H1 (cell line): ENCODE measurements around the gene CCDC159. TPM values are rescaled to one million over a fixed set of nuclear protein-coding genes. Genes with fewer than 3 reads are reported as not detected.

Source experiments
- BACH1 ChIP-seq: IDR thresholded peaks from 2 replicates; pipeline ENCODE4 v1.6.1; 2012; ENCODE audit warnings: low read length, improper control_type of control experiment
- CBX8 ChIP-seq: fragments of 300-800, 300-1000 bp; sonication (generic); IDR thresholded peaks from 2 replicates; pipeline ENCODE4 v1.7.1; 2016; ENCODE audit warnings: low read depth, low read length, borderline replicate concordance
- CHD1 ChIP-seq: IDR thresholded peaks from 2 replicates; pipeline ENCODE4 v1.6.1; 2012; ENCODE audit warnings: low read depth, low read length, improper control_type of control experiment
- CREB1 ChIP-seq: IDR thresholded peaks from 2 replicates; pipeline ENCODE4 v1.6.1; 2012; ENCODE audit warnings: inconsistent platforms
- CTBP2 ChIP-seq: IDR thresholded peaks from 2 replicates; pipeline ENCODE4 v1.7.0; 2011; ENCODE audit warnings: borderline replicate concordance, mild to moderate bottlenecking, moderate library complexity, mixed read lengths, low read length; ENCODE audit not compliant: insufficient read depth, insufficient read length
- JUN ChIP-seq: IDR thresholded peaks from 2 replicates; pipeline ENCODE4 v1.6.1; 2011; ENCODE audit warnings: low read depth, mild to moderate bottlenecking, improper control_type of control experiment, low read length
- KDM1A ChIP-seq: fragments of 200-600, 300-600 bp; sonication (generic); IDR thresholded peaks from 2 replicates; pipeline ENCODE4 v1.7.1; 2016; ENCODE audit warnings: mild to moderate bottlenecking, low read length, borderline replicate concordance
- PHF8 ChIP-seq: fragments of 200-600 bp; sonication (generic); conservative IDR thresholded peaks from 2 replicates; pipeline ENCODE4 v1.7.1; 2012; ENCODE audit warnings: low read depth, mild to moderate bottlenecking, inconsistent platforms, low read length, moderate library complexity
- SAP30 ChIP-seq: fragments of 300-600 bp; sonication (generic); IDR thresholded peaks from 2 replicates; pipeline ENCODE4 v1.7.1; 2012; ENCODE audit warnings: low read length, moderate library complexity, mild to moderate bottlenecking, inconsistent platforms; ENCODE audit not compliant: insufficient read depth, insufficient replicate concordance
- SIX5 ChIP-seq: IDR thresholded peaks from 2 replicates; pipeline ENCODE4 v1.6.1; 2011; ENCODE audit warnings: mild to moderate bottlenecking, low read depth, low read length
- SP4 ChIP-seq: IDR thresholded peaks from 2 replicates; pipeline ENCODE4 v1.6.1; 2012; ENCODE audit warnings: low read length, inconsistent platforms
- SUZ12 ChIP-seq: fragments of 200-600 bp; sonication (generic); IDR thresholded peaks from 2 replicates; pipeline ENCODE4 v1.6.1; 2012; ENCODE audit warnings: mild to moderate bottlenecking, inconsistent platforms, low read length, moderate library complexity, mixed read lengths
- TAF1 ChIP-seq: IDR thresholded peaks from 2 replicates; pipeline ENCODE4 v1.6.1; 2011; ENCODE audit warnings: mild to moderate bottlenecking, low read depth, low read length
- TBP ChIP-seq: IDR thresholded peaks from 2 replicates; pipeline ENCODE4 v1.6.1; 2011; ENCODE audit warnings: low read depth, low read length, improper control_type of control experiment
- TCF12 ChIP-seq: IDR thresholded peaks from 2 replicates; pipeline ENCODE4 v1.6.1; 2011; ENCODE audit warnings: low read depth, mild to moderate bottlenecking, low read length
- YY1 ChIP-seq: IDR thresholded peaks from 2 replicates; pipeline ENCODE4 v1.6.1; 2011; ENCODE audit warnings: low read depth, mild to moderate bottlenecking, low read length
- polyA plus RNA-seq, 7 experiments: library from polyadenylated mRNA; depleted of rRNA in 3 of 7; stranded (reverse) in 5 of 7; unstranded in 2 of 7; fragments of >200 nt in 5 of 7; fragments of 200-250 nt in 2 of 7; gene quantifications; 1 replicate in 5 of 7; 2 replicates in 1 of 7; 4 replicates in 1 of 7; pipeline versions ENCODE4 v1.2.1 to v1.2.3, GENCODE V29; 2011 to 2013; ENCODE audit warnings: missing spikeins in 2 of 7, mixed read lengths in 2 of 7
- total RNA-seq: library from RNA; stranded (reverse); fragmentation: NEBNext Ultra II Directional; extraction: Animal tissue kit (Norgen Biotek cat#: 25700); gene quantifications from 2 replicates; pipeline ENCODE4 v1.2.1, GENCODE V29; 2021
- TF ChIP-seq, protein P1 (sequence below): IDR thresholded peaks from 2 replicates; pipeline ENCODE4 v1.6.1; 2011; ENCODE audit warnings: low read depth, mild to moderate bottlenecking, low read length; ENCODE audit not compliant: insufficient read depth
- TF ChIP-seq, protein P2 (sequence below): IDR thresholded peaks from 2 replicates; pipeline ENCODE4 v1.6.1; 2012; ENCODE audit warnings: inconsistent platforms
- TF ChIP-seq, protein P3 (sequence below), 3 experiments: IDR thresholded peaks; 1 replicate in 2 of 3; 2 replicates in 1 of 3; pipeline versions ENCODE4 v1.5.1 to v1.6.1; 2011; ENCODE audit warnings: low read length in 3 of 3, mild to moderate bottlenecking in 3 of 3, inconsistent platforms in 2 of 3, low read depth in 1 of 3, moderate library complexity in 1 of 3; ENCODE audit not compliant: insufficient read depth in 1 of 3; ENCODE audit errors: control extremely low read depth in 1 of 3

The CCDC159 gene
- total and polyA plus RNA-seq, 2 of the 8 experiments (the other 6 are each of a cell fraction or from before 2014, with no cell fraction given), result 4.0 to 5.4 TPM

DNA sequence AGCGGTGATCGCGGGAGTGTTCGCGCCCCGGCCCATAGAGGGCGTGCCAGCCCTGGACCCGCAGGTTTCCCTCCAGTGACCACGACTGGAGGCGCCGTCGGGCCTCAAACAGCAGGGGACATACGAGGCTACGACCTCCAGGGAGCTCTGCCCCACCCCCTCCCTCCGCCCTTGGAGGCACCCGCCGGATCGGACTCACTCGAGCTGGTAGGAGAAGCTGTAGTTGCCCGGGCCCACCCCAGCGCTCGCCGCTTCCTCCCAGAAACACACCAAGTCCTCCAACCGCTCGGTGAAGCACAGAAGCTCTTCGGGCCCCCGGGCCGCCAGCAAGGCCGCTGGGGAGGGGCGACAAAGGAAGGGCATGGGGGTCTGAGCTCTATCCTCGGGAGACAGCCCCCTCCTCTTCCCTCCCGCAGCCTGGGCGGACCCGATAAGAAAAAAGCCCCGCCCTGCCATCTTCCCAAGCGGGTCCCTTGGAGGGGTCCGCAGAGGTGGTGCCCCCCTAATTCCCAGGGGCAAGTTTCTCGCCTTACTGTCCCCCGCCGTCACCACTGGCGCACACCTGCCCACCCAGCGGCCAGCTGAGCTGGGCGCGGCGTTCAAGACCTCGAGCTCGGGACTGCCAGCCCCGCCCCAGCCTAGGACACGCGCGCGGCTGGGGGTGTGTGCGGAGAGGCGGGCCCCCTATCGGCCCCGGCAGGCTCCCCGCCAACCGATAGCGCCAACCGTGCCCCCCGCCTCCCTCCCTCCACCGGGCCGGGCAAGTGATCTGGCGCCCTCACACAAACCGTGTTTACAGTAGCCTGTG, 36.8 kb downstream of the CCDC159 start (continued):
- TF ChIP-seq SP4, result no peak
- TF ChIP-seq PHF8, result no peak
- no peak for TF ChIP-seq CTBP2
- 0 out of 2 replicates have a peak, but pooled peaks have one; percentile 8 for TF ChIP-seq YY1
- TF ChIP-seq SAP30, result no peak
- TF ChIP-seq CREB1, result peak; percentile 77
- TF ChIP-seq, protein P1, sequence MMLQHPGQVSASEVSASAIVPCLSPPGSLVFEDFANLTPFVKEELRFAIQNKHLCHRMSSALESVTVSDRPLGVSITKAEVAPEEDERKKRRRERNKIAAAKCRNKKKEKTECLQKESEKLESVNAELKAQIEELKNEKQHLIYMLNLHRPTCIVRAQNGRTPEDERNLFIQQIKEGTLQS, result no peak
- no peak for TF ChIP-seq TCF12
- TF ChIP-seq TAF1, result no peak
- no peak for TF ChIP-seq CHD1
- TF ChIP-seq KDM1A, result peak; percentile 95
- no peak for TF ChIP-seq TBP
- TF ChIP-seq SIX5, result no peak
- no peak for TF ChIP-seq JUN
- no peak for TF ChIP-seq CBX8
- no peak for TF ChIP-seq BACH1
- TF ChIP-seq, protein P2, sequence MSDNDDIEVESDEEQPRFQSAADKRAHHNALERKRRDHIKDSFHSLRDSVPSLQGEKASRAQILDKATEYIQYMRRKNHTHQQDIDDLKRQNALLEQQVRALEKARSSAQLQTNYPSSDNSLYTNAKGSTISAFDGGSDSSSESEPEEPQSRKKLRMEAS, result peak; percentile 79
- no peak for TF ChIP-seq SUZ12
- TF ChIP-seq, protein P3, sequence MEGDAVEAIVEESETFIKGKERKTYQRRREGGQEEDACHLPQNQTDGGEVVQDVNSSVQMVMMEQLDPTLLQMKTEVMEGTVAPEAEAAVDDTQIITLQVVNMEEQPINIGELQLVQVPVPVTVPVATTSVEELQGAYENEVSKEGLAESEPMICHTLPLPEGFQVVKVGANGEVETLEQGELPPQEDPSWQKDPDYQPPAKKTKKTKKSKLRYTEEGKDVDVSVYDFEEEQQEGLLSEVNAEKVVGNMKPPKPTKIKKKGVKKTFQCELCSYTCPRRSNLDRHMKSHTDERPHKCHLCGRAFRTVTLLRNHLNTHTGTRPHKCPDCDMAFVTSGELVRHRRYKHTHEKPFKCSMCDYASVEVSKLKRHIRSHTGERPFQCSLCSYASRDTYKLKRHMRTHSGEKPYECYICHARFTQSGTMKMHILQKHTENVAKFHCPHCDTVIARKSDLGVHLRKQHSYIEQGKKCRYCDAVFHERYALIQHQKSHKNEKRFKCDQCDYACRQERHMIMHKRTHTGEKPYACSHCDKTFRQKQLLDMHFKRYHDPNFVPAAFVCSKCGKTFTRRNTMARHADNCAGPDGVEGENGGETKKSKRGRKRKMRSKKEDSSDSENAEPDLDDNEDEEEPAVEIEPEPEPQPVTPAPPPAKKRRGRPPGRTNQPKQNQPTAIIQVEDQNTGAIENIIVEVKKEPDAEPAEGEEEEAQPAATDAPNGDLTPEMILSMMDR (IDR thresholded peaks at IDR 0.05; ENCODE audit: control extremely low read depth in 1 of 3, insufficient read depth in 1 of 3, low read depth in 1 of 3, low read length in 3 of 3), result peak; percentile 92 to 94 (median 92)
